GM21825 (cell line): ENCODE measurements around the gene ADAMTSL3.

ENCODE experiments used
- ATAC-seq: cut with Tn5 transposase; IDR thresholded peaks from one replicate; pipeline ENCODE4 v1.9.1; 2021; ENCODE audit warnings: mild to moderate bottlenecking, moderate library complexity; ENCODE audit not compliant: unreplicated experiment

ADAMTSL3 gene

GRCh38 chr15:83653639-83654378 lies at the start of gene ADAMTSL3:
TSS of gene ADAMTSL3 (plus strand) at chr15:83654123. CDS start at chr15:83655762, 1,639 bp downstream.
- ATAC-seq, result no peak

GRCh38 chr15:83604549-83604948 lies 49.4 kb upstream of the ADAMTSL3 start:
- no peak for ATAC-seq

GRCh38 chr15:83605111-83605945 lies 48.6 kb upstream of the ADAMTSL3 start:
- ATAC-seq, result no peak

GRCh38 chr15:83610132-83610531 lies 43.8 kb upstream of the ADAMTSL3 start:
- no peak for ATAC-seq

- no peak for ATAC-seq
Measured at GRCh38 chr15:83610901-83611685, 42.8 kb upstream of the ADAMTSL3 start.

GRCh38 chr15:83612226-83612625 lies 41.7 kb upstream of the ADAMTSL3 start:
- ATAC-seq, result no peak

GRCh38 chr15:83612898-83613635 lies 40.9 kb upstream of the ADAMTSL3 start:
- no peak for ATAC-seq

GRCh38 chr15:83613714-83614113 lies 40.2 kb upstream of the ADAMTSL3 start:
- no peak for ATAC-seq

GRCh38 chr15:83616840-83617239 lies 37.1 kb upstream of the ADAMTSL3 start:
- no peak for ATAC-seq

- ATAC-seq, result no peak
Measured at GRCh38 chr15:83626171-83626802, 27.6 kb upstream of the ADAMTSL3 start.

GRCh38 chr15:83631534-83631933 lies 22.4 kb upstream of the ADAMTSL3 start:
- ATAC-seq, result no peak

GRCh38 chr15:83643201-83643600 lies 10.7 kb upstream of the ADAMTSL3 start:
- ATAC-seq, result no peak

GRCh38 chr15:83644439-83644838 lies 9.5 kb upstream of the ADAMTSL3 start:
- ATAC-seq, result no peak

- ATAC-seq, result no peak
Measured at GRCh38 chr15:83650831-83651230, 3.1 kb upstream of the ADAMTSL3 start.

GRCh38 chr15:83651541-83651940 lies 2.4 kb upstream of the ADAMTSL3 start:
- ATAC-seq, result no peak

GRCh38 chr15:83652626-83653204 lies 1.2 kb upstream of the ADAMTSL3 start:
- no peak for ATAC-seq

GRCh38 chr15:83653288-83653638 lies 660 bp upstream of the ADAMTSL3 start:
- ATAC-seq, result no peak

GRCh38 chr15:83654379-83655236 lies 685 bp downstream of the ADAMTSL3 start:
- no peak for ATAC-seq

- no peak for ATAC-seq
Measured at GRCh38 chr15:83655237-83655616, 1.3 kb downstream of the ADAMTSL3 start.
